Panc1 (cell line): Measurements from ENCODE around the gene CTNNBIP1. TPM values are rescaled to one million over a fixed set of nuclear protein-coding genes. Genes with fewer than 3 reads are reported as not detected.

Experiments used
- ATAC-seq: fragments of 200-7000 bp; cut with Tn5 transposase; 2 replicates; pipeline ENCODE4 v1.9.1; 2020; ENCODE audit warnings: mild to moderate bottlenecking, moderate library complexity
- BruUV-seq: library from RNA; stranded (reverse); fragments of 400-500 nt; replicated peaks from 2 replicates; lab custom pipeline; 2021; lab: Mats Ljungman, UMichigan
- CTCF ChIA-PET: fragments of 300-600 bp; sonication (Branson Sonifier 250); formaldehyde crosslinking; loops from one replicate; lab custom pipeline; 2022; ENCODE audit warnings: antibody characterized with exemption; lab: Charles Lee
- POLR2A ChIA-PET: fragments of 300-600 bp; sonication (Branson Sonifier 250); formaldehyde crosslinking; loops from one replicate; lab custom pipeline; 2022; ENCODE audit warnings: antibody characterized with exemption; lab: Charles Lee
- DNase-seq: peaks from one replicate; pipeline ENCODE4 v3.0.0-alpha.2; 2010; ENCODE audit warnings: low read depth, low spot score
- H3K27ac ChIP-seq: 2 replicates; pipeline ENCODE4 v1.5.1; 2011; ENCODE audit warnings: mild to moderate bottlenecking, low read length, inconsistent platforms
- H3K27me3 ChIP-seq: fragments of 200-500 bp; sonication (Bioruptor generic); 2 replicates; pipeline ENCODE4 v1.6.0; 2014; ENCODE audit warnings: low read length, inconsistent platforms; ENCODE audit not compliant: control insufficient read depth, insufficient read depth
- H3K36me3 ChIP-seq: fragments of 200-500 bp; sonication (Bioruptor generic); 2 replicates; pipeline ENCODE4 v1.5.1; 2014; ENCODE audit warnings: inconsistent platforms, mild to moderate bottlenecking, low read length, moderate library complexity; ENCODE audit not compliant: control insufficient read depth, insufficient read depth
- H3K4me1 ChIP-seq: 2 replicates; pipeline ENCODE4 v1.5.1; 2011; ENCODE audit warnings: inconsistent platforms, mild to moderate bottlenecking, low read length, moderate library complexity; ENCODE audit not compliant: control insufficient read depth, insufficient read depth
- H3K4me3 ChIP-seq, 2 experiments: 2 replicates each; pipeline ENCODE4 v1.5.1; 2011 to 2012; ENCODE audit warnings: low read depth in 2 of 2, low read length in 2 of 2, mild to moderate bottlenecking in 2 of 2, inconsistent platforms in 1 of 2, moderate library complexity in 1 of 2
- H3K9me3 ChIP-seq: fragments of 200-500 bp; sonication (Bioruptor generic); 2 replicates; pipeline ENCODE4 v1.5.1; 2014; ENCODE audit warnings: low read depth, mild to moderate bottlenecking, inconsistent platforms, low read length, moderate library complexity; ENCODE audit not compliant: control insufficient read depth, insufficient read depth
- CTCF ChIP-seq: fragments of 450-650 bp; IDR thresholded peaks from 2 replicates; pipeline ENCODE4 v1.5.1; 2017; ENCODE audit warnings: mild to moderate bottlenecking
- POLR2AphosphoS5 ChIP-seq: IDR thresholded peaks from 2 replicates; pipeline ENCODE4 v1.6.1; 2012; ENCODE audit warnings: mild to moderate bottlenecking, low read depth, low read length, moderate library complexity
- REST ChIP-seq, 2 experiments: IDR thresholded peaks; 2 replicates each; pipeline ENCODE4 v1.6.1; 2011 to 2012; ENCODE audit warnings: low read depth in 2 of 2, control low read depth in 1 of 2, low read length in 1 of 2, mild to moderate bottlenecking in 1 of 2, moderate library complexity in 1 of 2; ENCODE audit not compliant: insufficient read depth in 1 of 2
- SIN3A ChIP-seq: IDR thresholded peaks from 2 replicates; pipeline ENCODE4 v1.6.1; 2012; ENCODE audit warnings: low read depth, mild to moderate bottlenecking, low read length, moderate library complexity, borderline replicate concordance; ENCODE audit not compliant: insufficient read depth
- TCF7L2 ChIP-seq: IDR thresholded peaks from 2 replicates; pipeline ENCODE4 v1.6.1; 2011; ENCODE audit warnings: mild to moderate bottlenecking, low read depth, low read length, inconsistent platforms
- in situ Hi-C: cut with HindIII; loops from 2 replicates; pipeline ENCODE4 v1.10.0; 2016; ENCODE audit warnings: low sequenced_read_pairs, low pct_unique_long_range_greater_than_20kb
- intact Hi-C: fragments of 100-400 bp; cut with micrococcal nuclease; formaldehyde crosslinking; loops from one replicate; pipeline ENCODE4 v1.10.0; 2022; ENCODE audit not compliant: unreplicated experiment
- total RNA-seq: library from RNA; stranded (reverse); gene quantifications from one replicate; pipeline ENCODE4 v1.2.1, GENCODE V29; 2021; ENCODE audit not compliant: unreplicated experiment

The CTNNBIP1 gene
- total RNA-seq, 1 experiment from 2014 or later = 36.9 TPM

DNA sequence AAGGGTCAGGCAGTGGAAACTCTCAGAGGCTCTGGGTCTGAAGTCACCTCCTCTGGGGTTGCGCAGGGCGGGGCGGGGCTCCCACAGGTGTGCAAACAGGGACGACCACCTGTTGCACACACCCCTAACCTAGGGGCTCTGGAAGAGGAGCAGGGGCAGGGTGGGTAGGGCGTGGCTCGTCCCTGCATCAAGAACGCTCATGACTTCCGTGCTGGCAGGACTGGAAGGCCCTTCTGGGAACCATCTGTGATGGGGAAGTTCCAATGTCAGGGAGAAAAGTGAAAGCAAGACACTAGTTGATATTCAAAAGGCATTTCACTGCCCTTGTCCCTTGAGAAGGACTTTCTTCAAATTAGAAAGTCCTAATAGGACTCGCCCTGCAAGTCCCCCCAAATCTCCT is 64.2 kb downstream of the CTNNBIP1 start:
- no peaks in the 10 kb centered on the region for H3K27me3 ChIP-seq
- no peak for ATAC-seq
- no peak for DNase-seq
- no peak overlapping the region for H3K4me3 ChIP-seq
- no peaks in the 10 kb centered on the region for H3K36me3 ChIP-seq
- peaks cover 16% of the 10 kb centered on the region for H3K4me1 ChIP-seq
- BruUV-seq = no TSS peak
- no peak for TF ChIP-seq POLR2AphosphoS5
- TF ChIP-seq SIN3A = no peak
- TF ChIP-seq REST (IDR thresholded peaks at IDR 0.05; ENCODE audit: insufficient read depth in 1 of 2, low read depth in 2 of 2, low read length in 1 of 2) = no peak
- no peak for TF ChIP-seq TCF7L2
- no peak for TF ChIP-seq CTCF
- POLR2A ChIA-PET = no interaction called here
- in situ Hi-C loops (no loop called here), intact Hi-C loops (no loop called here)
- no peak overlapping the region for H3K27ac ChIP-seq
- H3K9me3 ChIP-seq = no peaks in the 10 kb centered on the region
- CTCF ChIA-PET = no interaction called here

- ChIA-PET POLR2A (no interaction called here), CTCF (interaction anchor here (0.6 kb wide), 1 partner anchor 142 kb away, joined by 5 read pairs; no protein-coding TSS in a partner anchor)
- Histone ChIP-seq H3K27me3 (no peaks in the 10 kb centered on the region), H3K4me1 (peaks cover 16% of the 10 kb centered on the region), H3K36me3 (no peaks in the 10 kb centered on the region), H3K27ac (no peak overlapping the region), H3K9me3 (no peaks in the 10 kb centered on the region), H3K4me3 (no peak overlapping the region)
- ATAC-seq = no peak
- BruUV-seq = no TSS peak
- TF ChIP-seq CTCF = no peak
- no peak for TF ChIP-seq TCF7L2
- no peak for TF ChIP-seq POLR2AphosphoS5
- TF ChIP-seq REST (IDR thresholded peaks at IDR 0.05; ENCODE audit: insufficient read depth in 1 of 2, low read depth in 2 of 2, low read length in 1 of 2) = no peak
- TF ChIP-seq SIN3A = no peak
- in situ Hi-C loops = no loop called here
- no peak for DNase-seq
- intact Hi-C loops = no loop called here
Observed at GRCh38 chr1:9844756-9845155, 65.3 kb downstream of the CTNNBIP1 start.
